HepG2 (cell line): ENCODE data around the gene RPS27A. TPM values are rescaled to one million over a fixed set of nuclear protein-coding genes. Genes with fewer than 3 reads are reported as not detected.

Experiments
- CBX2 ChIP-seq, 2 experiments: fragments of 200-600 bp in 1 of 2; sonication (generic); formaldehyde crosslinking in 1 of 2; IDR thresholded peaks; 2 replicates each; pipeline versions ENCODE4 v1.7.0 to v1.8.1; 2018 to 2022; ENCODE audit warnings: low read depth in 2 of 2, low read length in 1 of 2, mild to moderate bottlenecking in 1 of 2, missing genetic modification reagents in 1 of 2
- FOXJ3 ChIP-seq: sonication (generic); formaldehyde crosslinking; IDR thresholded peaks from 2 replicates; pipeline ENCODE4 v1.4.0; 2020; ENCODE audit warnings: missing genetic modification reagents, mild to moderate bottlenecking, borderline replicate concordance
- MXD4 ChIP-seq: IDR thresholded peaks from 2 replicates; pipeline ENCODE4 v1.6.1; 2016; ENCODE audit warnings: mild to moderate bottlenecking, missing biosample characterization, missing genetic modification reagents
- PAXIP1 ChIP-seq: sonication (generic); formaldehyde crosslinking; conservative IDR thresholded peaks from 2 replicates; pipeline ENCODE4 v1.4.0; 2020; ENCODE audit warnings: mild to moderate bottlenecking, missing genetic modification reagents, moderate library complexity
- SNAPC2 ChIP-seq: sonication (generic); formaldehyde crosslinking; IDR thresholded peaks from 2 replicates; pipeline ENCODE4 v1.8.1; 2022; ENCODE audit warnings: mild to moderate bottlenecking, missing genetic modification reagents
- SRY ChIP-seq: sonication (generic); formaldehyde crosslinking; IDR thresholded peaks from 2 replicates; pipeline ENCODE4 v1.8.0; 2022; ENCODE audit warnings: mild to moderate bottlenecking, missing genetic modification reagents
- TMF1 ChIP-seq: sonication (generic); formaldehyde crosslinking; IDR thresholded peaks from 2 replicates; pipeline ENCODE4 v1.8.1; 2022; ENCODE audit warnings: low read depth, missing genetic modification reagents
- ZBTB37 ChIP-seq: sonication (generic); formaldehyde crosslinking; IDR thresholded peaks from 2 replicates; pipeline ENCODE4 v1.4.0; 2020; ENCODE audit warnings: mild to moderate bottlenecking, missing genetic modification reagents
- ZNF576 ChIP-seq: sonication (generic); formaldehyde crosslinking; IDR thresholded peaks from 2 replicates; pipeline ENCODE4 v1.4.0; 2020; ENCODE audit warnings: mild to moderate bottlenecking, missing genetic modification reagents
- ZNF800 ChIP-seq: sonication (generic); formaldehyde crosslinking; IDR thresholded peaks from 2 replicates; pipeline ENCODE4 v1.4.0; 2020; ENCODE audit warnings: missing genetic modification reagents
- polyA plus RNA-seq, 8 experiments: library from polyadenylated mRNA; depleted of rRNA in 3 of 8; stranded (reverse) in 7 of 8; unstranded in 1 of 8; fragments of >200 nt; fragmentation: Illumina TruSeq in 4 of 8; extraction: Trizol in 4 of 8; gene quantifications; 2 replicates each; pipeline versions ENCODE4 v1.2.1 to v1.2.3, GENCODE V29; 2011 to 2016; ENCODE audit warnings: low read depth in 4 of 8, missing spikeins in 1 of 8, mixed read lengths in 1 of 8; ENCODE audit not compliant: insufficient read depth in 1 of 8
- total RNA-seq, 5 experiments: library from RNA; depleted of rRNA; stranded (reverse); fragments of >200 nt; fragmentation: Illumina TruSeq; extraction: Trizol; gene quantifications; 2 replicates each; pipeline ENCODE4 v1.2.3, GENCODE V29; 2016; ENCODE audit warnings: low read depth in 1 of 5
- TF ChIP-seq, protein P1 (sequence below): sonication (generic); formaldehyde crosslinking; IDR thresholded peaks from 2 replicates; pipeline ENCODE4 v1.4.0; 2020; ENCODE audit warnings: mild to moderate bottlenecking, missing genetic modification reagents, borderline replicate concordance

The RPS27A gene
- total and polyA plus RNA-seq, 2 of the 13 experiments (the other 11 are each of a cell fraction or from before 2014, with no cell fraction given): 2,779 to 3,269 TPM

GRCh38 chr2:55239656-55240222 is 7.3 kb downstream of the RPS27A start (continued):
- TF ChIP-seq, protein P1, sequence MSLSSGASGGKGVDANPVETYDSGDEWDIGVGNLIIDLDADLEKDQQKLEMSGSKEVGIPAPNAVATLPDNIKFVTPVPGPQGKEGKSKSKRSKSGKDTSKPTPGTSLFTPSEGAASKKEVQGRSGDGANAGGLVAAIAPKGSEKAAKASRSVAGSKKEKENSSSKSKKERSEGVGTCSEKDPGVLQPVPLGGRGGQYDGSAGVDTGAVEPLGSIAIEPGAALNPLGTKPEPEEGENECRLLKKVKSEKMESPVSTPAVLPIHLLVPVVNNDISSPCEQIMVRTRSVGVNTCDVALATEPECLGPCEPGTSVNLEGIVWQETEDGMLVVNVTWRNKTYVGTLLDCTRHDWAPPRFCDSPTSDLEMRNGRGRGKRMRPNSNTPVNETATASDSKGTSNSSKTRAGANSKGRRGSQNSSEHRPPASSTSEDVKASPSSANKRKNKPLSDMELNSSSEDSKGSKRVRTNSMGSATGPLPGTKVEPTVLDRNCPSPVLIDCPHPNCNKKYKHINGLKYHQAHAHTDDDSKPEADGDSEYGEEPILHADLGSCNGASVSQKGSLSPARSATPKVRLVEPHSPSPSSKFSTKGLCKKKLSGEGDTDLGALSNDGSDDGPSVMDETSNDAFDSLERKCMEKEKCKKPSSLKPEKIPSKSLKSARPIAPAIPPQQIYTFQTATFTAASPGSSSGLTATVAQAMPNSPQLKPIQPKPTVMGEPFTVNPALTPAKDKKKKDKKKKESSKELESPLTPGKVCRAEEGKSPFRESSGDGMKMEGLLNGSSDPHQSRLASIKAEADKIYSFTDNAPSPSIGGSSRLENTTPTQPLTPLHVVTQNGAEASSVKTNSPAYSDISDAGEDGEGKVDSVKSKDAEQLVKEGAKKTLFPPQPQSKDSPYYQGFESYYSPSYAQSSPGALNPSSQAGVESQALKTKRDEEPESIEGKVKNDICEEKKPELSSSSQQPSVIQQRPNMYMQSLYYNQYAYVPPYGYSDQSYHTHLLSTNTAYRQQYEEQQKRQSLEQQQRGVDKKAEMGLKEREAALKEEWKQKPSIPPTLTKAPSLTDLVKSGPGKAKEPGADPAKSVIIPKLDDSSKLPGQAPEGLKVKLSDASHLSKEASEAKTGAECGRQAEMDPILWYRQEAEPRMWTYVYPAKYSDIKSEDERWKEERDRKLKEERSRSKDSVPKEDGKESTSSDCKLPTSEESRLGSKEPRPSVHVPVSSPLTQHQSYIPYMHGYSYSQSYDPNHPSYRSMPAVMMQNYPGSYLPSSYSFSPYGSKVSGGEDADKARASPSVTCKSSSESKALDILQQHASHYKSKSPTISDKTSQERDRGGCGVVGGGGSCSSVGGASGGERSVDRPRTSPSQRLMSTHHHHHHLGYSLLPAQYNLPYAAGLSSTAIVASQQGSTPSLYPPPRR (CRISPR knock-in tag): peak; percentile 40; the same call in 1 of the 2 replicates
- TF ChIP-seq ZNF800 (CRISPR knock-in tag) (no peak), MXD4 (no peak), CBX2 (IDR thresholded peaks at IDR 0.05; ENCODE audit: low read depth, low read length) (no peak), CBX2 (CRISPR knock-in tag; IDR thresholded peaks at IDR 0.05; ENCODE audit: low read depth) (no peak), ZNF576 (CRISPR knock-in tag) (no peak), PAXIP1 (0 out of 2 replicates have a peak, but pooled peaks have one; percentile 31), SRY (CRISPR knock-in tag) (no peak), FOXJ3 (CRISPR knock-in tag) (no peak), TMF1 (CRISPR knock-in tag) (no peak), ZBTB37 (CRISPR knock-in tag) (no peak), SNAPC2 (CRISPR knock-in tag) (no peak)
